Neural progenitor cell (in vitro differentiated cells): ENCODE data around the gene SLC44A5.

Experiments used
- CTCF ChIP-seq: fragments of 200-600 bp; sonication (generic); IDR thresholded peaks from 2 replicates; pipeline ENCODE4 v1.5.1; 2017; ENCODE audit warnings: antibody characterized with exemption, mild to moderate bottlenecking
- EZH2 ChIP-seq: fragments of 200-600 bp; sonication (generic); IDR thresholded peaks from 2 replicates; pipeline ENCODE4 v1.6.1; 2017; ENCODE audit warnings: antibody characterized with exemption, mild to moderate bottlenecking, moderate library complexity

- TF ChIP-seq CTCF: no peak
- no peak for TF ChIP-seq EZH2
Observed at GRCh38 chr1:75328691-75329090, 282.2 kb downstream of the SLC44A5 start.
